Hepatocyte (in vitro differentiated cells): Measurements from ENCODE around the gene COX4I1. TPM values are rescaled to one million over a fixed set of nuclear protein-coding genes. Genes with fewer than 3 reads are reported as not detected.

Experiments used
- DNase-seq: peaks from one replicate; pipeline ENCODE4 v3.0.0-alpha.2; 2016; ENCODE audit warnings: low spot score
- H2AFZ ChIP-seq: fragments of 200-600 bp; sonication (generic); 2 replicates; pipeline ENCODE4 v1.6.0; 2016; ENCODE audit warnings: antibody characterized with exemption, mild to moderate bottlenecking
- H3K27ac ChIP-seq: fragments of 200-600 bp; sonication (generic); 2 replicates; pipeline ENCODE4 v1.5.1; 2016; ENCODE audit warnings: mild to moderate bottlenecking
- H3K27me3 ChIP-seq: fragments of 200-600 bp; sonication (generic); 2 replicates; pipeline ENCODE4 v1.6.1; 2016
- H3K36me3 ChIP-seq: fragments of 200-600 bp; sonication (generic); replicated peaks from 2 replicates; pipeline ENCODE4 v1.5.1; 2016; ENCODE audit warnings: low read depth; ENCODE audit not compliant: insufficient read depth
- H3K4me1 ChIP-seq: fragments of 200-600 bp; sonication (generic); 2 replicates; pipeline ENCODE4 v1.5.1; 2016; ENCODE audit warnings: mild to moderate bottlenecking, moderate library complexity; ENCODE audit not compliant: insufficient read depth
- H3K4me2 ChIP-seq: fragments of 200-600 bp; sonication (generic); 2 replicates; pipeline ENCODE4 v1.6.0; 2016
- H3K4me3 ChIP-seq: fragments of 200-600 bp; sonication (generic); 2 replicates; pipeline ENCODE4 v1.5.1; 2016; ENCODE audit warnings: mild to moderate bottlenecking
- H3K79me2 ChIP-seq: fragments of 200-600 bp; sonication (generic); 2 replicates; pipeline ENCODE4 v1.6.0; 2017; ENCODE audit warnings: mild to moderate bottlenecking
- H3K9me2 ChIP-seq: fragments of 200-600 bp; sonication (generic); replicated peaks from 2 replicates; pipeline ENCODE4 v1.6.0; 2017; ENCODE audit warnings: mild to moderate bottlenecking; ENCODE audit not compliant: insufficient read depth
- H3K9me3 ChIP-seq: fragments of 200-600 bp; sonication (generic); 2 replicates; pipeline ENCODE4 v1.5.1; 2016; ENCODE audit warnings: low read depth, mild to moderate bottlenecking
- H4K20me1 ChIP-seq: fragments of 200-600 bp; sonication (generic); 2 replicates; pipeline ENCODE4 v1.6.0; 2016; ENCODE audit warnings: mild to moderate bottlenecking; ENCODE audit not compliant: insufficient read depth, poor library complexity, severe bottlenecking
- CTCF ChIP-seq: fragments of 200-600 bp; sonication (generic); IDR thresholded peaks from 2 replicates; pipeline ENCODE4 v1.5.1; 2016; ENCODE audit warnings: antibody characterized with exemption, mild to moderate bottlenecking; ENCODE audit not compliant: poor library complexity
- EZH2 ChIP-seq: fragments of 200-600 bp; sonication (generic); IDR thresholded peaks from 2 replicates; pipeline ENCODE4 v1.6.1; 2016; ENCODE audit warnings: antibody characterized with exemption, mild to moderate bottlenecking, borderline replicate concordance
- EZH2phosphoT487 ChIP-seq: fragments of 200-600 bp; sonication (generic); IDR thresholded peaks from one replicate; pipeline ENCODE4 v1.6.1; 2018; ENCODE audit warnings: antibody characterized with exemption, mild to moderate bottlenecking, low read depth, moderate library complexity; ENCODE audit not compliant: unreplicated experiment, severe bottlenecking
- WGBS: methylation state at CpG from one replicate; pipeline ENCODE4 v1.1.6; 2016; ENCODE audit warnings: low lambda C conversion rate; ENCODE audit errors: missing lambda C conversion rate; 5-methylcytosine and 5-hydroxymethylcytosine counted together
- polyA plus RNA-seq: library from polyadenylated mRNA; unstranded; fragments of >200 nt; fragmentation: Nextera tagmentation; extraction: Ambion mirVana; gene quantifications from 2 replicates; pipeline ENCODE4 v1.2.1, GENCODE V29; 2016
- total RNA-seq: library from RNA; depleted of rRNA; stranded (reverse); fragments of >200 nt; gene quantifications from 2 replicates; pipeline ENCODE4 v1.2.3, GENCODE V29; 2014

Gene COX4I1
- total and polyA plus RNA-seq, 2 experiments from 2014 or later: 449 to 655 TPM

- no peak overlapping the region for H3K4me3 ChIP-seq
- H3K9me3 ChIP-seq: no peaks in the 10 kb centered on the region
- no peak for DNase-seq
- 90% methylated on average over 9 of the region's 9 CpGs for WGBS
- no peaks in the 10 kb centered on the region for H4K20me1 ChIP-seq
- H3K79me2 ChIP-seq: no peaks in the 10 kb centered on the region
- no peaks in the 10 kb centered on the region for H3K36me3 ChIP-seq
- no peak overlapping the region for H3K4me2 ChIP-seq
- no peak overlapping the region for H2AFZ ChIP-seq
- H3K27me3 ChIP-seq: no peaks in the 10 kb centered on the region
- TF ChIP-seq CTCF (no peak), EZH2 (no peak), EZH2phosphoT487 (no peak)
- H3K4me1 ChIP-seq: no peaks in the 10 kb centered on the region
- no peak overlapping the region for H3K27ac ChIP-seq
- H3K9me2 ChIP-seq: no peaks in the 10 kb centered on the region
Observed at GRCh38 chr16:85830821-85831220, 31.3 kb downstream of the COX4I1 start.

DNA sequence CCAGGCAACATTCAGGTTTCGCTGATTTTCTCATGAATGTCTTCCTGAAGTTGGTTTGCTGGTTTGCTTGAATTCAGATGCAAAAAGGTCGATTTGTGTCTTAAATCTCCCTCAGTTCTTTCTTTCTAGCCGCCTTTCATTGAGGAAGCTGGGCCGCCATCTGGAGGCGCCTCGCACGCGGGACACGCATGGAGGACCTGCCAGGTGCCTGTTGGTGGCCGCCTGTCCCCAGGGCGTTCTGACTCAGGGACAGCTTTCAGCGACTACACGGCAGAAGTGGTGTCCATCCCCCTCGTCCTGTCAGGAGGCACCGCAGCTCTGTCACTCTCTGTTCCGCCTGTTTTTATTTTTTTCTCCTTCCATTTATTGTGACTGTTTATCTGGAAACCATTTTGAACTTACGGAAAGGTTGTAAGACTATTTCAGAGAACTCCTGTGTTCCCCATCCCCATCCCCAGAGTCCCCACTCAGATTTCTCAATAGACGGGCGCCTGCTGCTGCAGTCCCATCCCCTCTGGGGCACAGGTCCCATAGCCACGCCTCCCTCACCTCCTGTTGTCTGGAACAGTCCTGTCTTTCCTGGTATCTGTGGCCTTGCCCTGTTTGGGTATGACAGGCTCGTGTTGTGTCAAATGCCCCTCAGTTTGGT lies 33.2 kb downstream of the COX4I1 start:
- TF ChIP-seq CTCF (no peak), EZH2 (no peak), EZH2phosphoT487 (no peak)
- no peak overlapping the region for H3K4me2 ChIP-seq
- no peak overlapping the region for H3K27ac ChIP-seq
- no peaks in the 10 kb centered on the region for H3K9me2 ChIP-seq
- no peak for DNase-seq
- H4K20me1 ChIP-seq: no peaks in the 10 kb centered on the region
- H3K27me3 ChIP-seq: no peaks in the 10 kb centered on the region
- H2AFZ ChIP-seq: no peak overlapping the region
- H3K9me3 ChIP-seq: no peaks in the 10 kb centered on the region
- H3K79me2 ChIP-seq: no peaks in the 10 kb centered on the region
- no peaks in the 10 kb centered on the region for H3K4me1 ChIP-seq
- WGBS: 83% methylated on average over 21 of the region's 21 CpGs
- no peaks in the 10 kb centered on the region for H3K36me3 ChIP-seq
- no peak overlapping the region for H3K4me3 ChIP-seq

- Histone ChIP-seq H3K79me2 (no peaks in the 10 kb centered on the region), H3K4me1 (no peaks in the 10 kb centered on the region), H2AFZ (no peak overlapping the region), H3K36me3 (no peaks in the 10 kb centered on the region), H3K27ac (no peak overlapping the region), H3K4me3 (no peak overlapping the region), H3K27me3 (no peaks in the 10 kb centered on the region), H3K4me2 (no peak overlapping the region), H4K20me1 (no peaks in the 10 kb centered on the region), H3K9me2 (no peaks in the 10 kb centered on the region), H3K9me3 (no peaks in the 10 kb centered on the region)
- 87% methylated on average over 21 of the region's 22 CpGs for WGBS
- no peak for DNase-seq
- TF ChIP-seq CTCF (no peak), EZH2phosphoT487 (no peak), EZH2 (no peak)
Observed at GRCh38 chr16:85833219-85833920, 33.9 kb downstream of the COX4I1 start.
